ENCODE measurements around the gene MKRN2OS. TPM values are rescaled to one million over a fixed set of nuclear protein-coding genes. Genes with fewer than 3 reads are reported as not detected.

Gene MKRN2OS
- total and polyA plus RNA-seq, 8 donors = 1.5 to 3.9 (median 2.4) TPM

- intact Hi-C loops (cut with DNase I) = loop anchor here in 1 of 3 donors (10.0 kb wide), 1 partner anchor 93 kb away; no protein-coding TSS in a partner anchor
- no peak overlapping the region for H3K27ac ChIP-seq
- H3K36me3 ChIP-seq = no peaks in the 10 kb centered on the region
- FAIRE-seq (no peak), ATAC-seq (no peak), DNase-seq (no peak)
- TF ChIP-seq CTCF (IDR thresholded peaks at IDR 0.05) = no peak
- H3K4me1 ChIP-seq = peaks cover 24 to 35% (median 31%) of the 10 kb centered on the region in 3 donors
- no peaks in the 10 kb centered on the region for H3K9me3 ChIP-seq
- H3K27me3 ChIP-seq = no peaks in the 10 kb centered on the region
- 35 to 52% methylated on average over 2 of the region's 2 CpGs for WGBS, 2 donors
- H3K4me3 ChIP-seq = no peak overlapping the region
Observed at GRCh38 chr3:12561397-12561796, 16.1 kb upstream of the MKRN2OS start.

- Histone ChIP-seq H3K27me3 (no peaks in the 10 kb centered on the region), H3K27ac (no peak overlapping the region), H3K4me3 (no peak overlapping the region), H3K4me1 (peaks cover 24 to 39% (median 31%) of the 10 kb centered on the region in 3 donors), H3K36me3 (no peaks in the 10 kb centered on the region), H3K9me3 (no peaks in the 10 kb centered on the region)
- intact Hi-C loops (cut with DNase I) = loop anchor here in 1 of 3 donors (10.0 kb wide), 1 partner anchor 94 kb away; no protein-coding TSS in a partner anchor
- 62 to 71% methylated on average over 5 of the region's 5 CpGs for WGBS, 2 donors
- DNase-seq = no peak
- ATAC-seq = no peak
- FAIRE-seq = no peak
- TF ChIP-seq CTCF (IDR thresholded peaks at IDR 0.05) = no peak
Observed at GRCh38 chr3:12560505-12561190, 15.3 kb upstream of the MKRN2OS start.

GRCh38 chr3:12559520-12559919, 14.2 kb upstream of the MKRN2OS start:
- FAIRE-seq (no peak), DNase-seq (no peak), ATAC-seq (no peak)
- Histone ChIP-seq H3K9me3 (no peaks in the 10 kb centered on the region), H3K4me1 (peaks cover 24 to 39% (median 31%) of the 10 kb centered on the region in 3 donors), H3K27me3 (peaks cover 0 to under 1% (median 0%) of the 10 kb centered on the region in 4 donors), H3K27ac (no peak overlapping the region), H3K36me3 (no peaks in the 10 kb centered on the region), H3K4me3 (no peak overlapping the region)
- WGBS, 2 donors = 60 to 61% methylated on average over 3 of the region's 3 CpGs
- TF ChIP-seq CTCF (IDR thresholded peaks at IDR 0.05) = no peak
- intact Hi-C loops (cut with DNase I) = no loop called here

- 39 to 45% methylated on average over 4 of the region's 4 CpGs for WGBS, 2 donors
- H3K4me1 ChIP-seq = peaks cover 24 to 40% (median 31%) of the 10 kb centered on the region in 3 donors
- DNase-seq = no peak
Observed at GRCh38 chr3:12558706-12559105, 13.4 kb upstream of the MKRN2OS start.

More at GRCh38 chr3:12558706-12559105, 13.4 kb upstream of the MKRN2OS start:
- Histone ChIP-seq H3K27ac (no peak overlapping the region), H3K9me3 (no peaks in the 10 kb centered on the region), H3K36me3 (no peaks in the 10 kb centered on the region), H3K27me3 (peaks cover 0 to 3% (median 0%) of the 10 kb centered on the region in 4 donors), H3K4me3 (peak overlapping the region in 2 of 4 donors; percentile 92 to 94)
- TF ChIP-seq CTCF (IDR thresholded peaks at IDR 0.05) = no peak
- intact Hi-C loops (cut with DNase I) = no loop called here
- ATAC-seq = no peak
- FAIRE-seq = no peak

Measured in pancreas (tissue), 10 donors.